ENCODE results near the gene SPTB.

Gene SPTB

GRCh38 chr14:64841121-64841651, 38.5 kb downstream of the SPTB start:
- H3K4me2 ChIP-seq (ENCODE audit: low read length), result no peak overlapping the region
- TF ChIP-seq EZH2phosphoT487 (IDR thresholded peaks at IDR 0.05; ENCODE audit: borderline replicate concordance, low read length) (no peak), CTCF (IDR thresholded peaks at IDR 0.05; ENCODE audit: low read depth, low read length, poor library complexity, severe bottlenecking) (no peak)
- no peaks in the 10 kb centered on the region for H3K79me2 ChIP-seq (ENCODE audit: control insufficient read depth, low read length)
- no peaks in the 10 kb centered on the region for H3K36me3 ChIP-seq (ENCODE audit: control insufficient read depth, low read length)
- H3F3A ChIP-seq (ENCODE audit: control insufficient read depth, insufficient read depth), result no peaks in the 10 kb centered on the region
- H3K4me3 ChIP-seq (ENCODE audit: low read length), result no peak overlapping the region
- H3K27ac ChIP-seq (ENCODE audit: low read depth, low read length), result no peak overlapping the region
- H4K20me1 ChIP-seq (ENCODE audit: control insufficient read depth, insufficient read depth, low read depth, low read length), result no peaks in the 10 kb centered on the region
- H3K4me1 ChIP-seq (ENCODE audit: control insufficient read depth, low read length), result peaks cover 8% of the 10 kb centered on the region
- H3K9me2 ChIP-seq (replicated peaks; ENCODE audit: control insufficient read depth, low read length), result no peaks in the 10 kb centered on the region
- peaks cover 20% of the 10 kb centered on the region for H3K27me3 ChIP-seq (ENCODE audit: control insufficient read depth, low read length)
- no peaks in the 10 kb centered on the region for H3K9me3 ChIP-seq (ENCODE audit: control insufficient read depth, insufficient read depth, low read length)

GRCh38 chr14:64838656-64839055, 41.1 kb downstream of the SPTB start:
- Histone ChIP-seq H3K27me3 (ENCODE audit: control insufficient read depth, low read length) (peaks cover 8% of the 10 kb centered on the region), H3K4me3 (ENCODE audit: low read length) (no peak overlapping the region), H3K79me2 (ENCODE audit: control insufficient read depth, low read length) (no peaks in the 10 kb centered on the region), H3F3A (ENCODE audit: control insufficient read depth, insufficient read depth) (no peaks in the 10 kb centered on the region), H3K9me3 (ENCODE audit: control insufficient read depth, insufficient read depth, low read length) (no peaks in the 10 kb centered on the region), H3K27ac (ENCODE audit: low read depth, low read length) (no peak overlapping the region), H3K4me2 (ENCODE audit: low read length) (no peak overlapping the region), H3K9me2 (replicated peaks; ENCODE audit: control insufficient read depth, low read length) (no peaks in the 10 kb centered on the region), H3K36me3 (ENCODE audit: control insufficient read depth, low read length) (no peaks in the 10 kb centered on the region), H3K4me1 (ENCODE audit: control insufficient read depth, low read length) (no peaks in the 10 kb centered on the region), H4K20me1 (ENCODE audit: control insufficient read depth, insufficient read depth, low read depth, low read length) (no peaks in the 10 kb centered on the region)
- TF ChIP-seq CTCF (IDR thresholded peaks at IDR 0.05; ENCODE audit: low read depth, low read length, poor library complexity, severe bottlenecking) (no peak), EZH2phosphoT487 (IDR thresholded peaks at IDR 0.05; ENCODE audit: borderline replicate concordance, low read length) (no peak)

- H3K79me2 ChIP-seq (ENCODE audit: control insufficient read depth, low read length), result no peaks in the 10 kb centered on the region
- no peaks in the 10 kb centered on the region for H3K36me3 ChIP-seq (ENCODE audit: control insufficient read depth, low read length)
- H3K4me2 ChIP-seq (ENCODE audit: low read length), result no peak overlapping the region
- no peaks in the 10 kb centered on the region for H3F3A ChIP-seq (ENCODE audit: control insufficient read depth, insufficient read depth)
- H3K27ac ChIP-seq (ENCODE audit: low read depth, low read length), result no peak overlapping the region
- H3K4me1 ChIP-seq (ENCODE audit: control insufficient read depth, low read length), result no peaks in the 10 kb centered on the region
- TF ChIP-seq CTCF (IDR thresholded peaks at IDR 0.05; ENCODE audit: low read depth, low read length, poor library complexity, severe bottlenecking), result no peak
- TF ChIP-seq EZH2phosphoT487 (IDR thresholded peaks at IDR 0.05; ENCODE audit: borderline replicate concordance, low read length), result no peak
- no peaks in the 10 kb centered on the region for H3K9me2 ChIP-seq (replicated peaks; ENCODE audit: control insufficient read depth, low read length)
- H4K20me1 ChIP-seq (ENCODE audit: control insufficient read depth, insufficient read depth, low read depth, low read length), result no peaks in the 10 kb centered on the region
- H3K27me3 ChIP-seq (ENCODE audit: control insufficient read depth, low read length), result peaks cover 11% of the 10 kb centered on the region
- H3K4me3 ChIP-seq (ENCODE audit: low read length), result no peak overlapping the region
- H3K9me3 ChIP-seq (ENCODE audit: control insufficient read depth, insufficient read depth, low read length), result no peaks in the 10 kb centered on the region
Measured at GRCh38 chr14:64835431-64835830, 44.3 kb downstream of the SPTB start.

All from DOHH2 (cell line).